OCI-LY1 (cell line): ENCODE results near the gene MYLK3.

ENCODE experiments used
- EZH2 ChIP-seq: fragments of 200-600 bp; sonication (generic), shearing (Covaris generic); IDR thresholded peaks from 2 replicates; pipeline ENCODE4 v1.8.0; 2017; ENCODE audit warnings: borderline replicate concordance, mixed run types, mild to moderate bottlenecking, antibody characterized with exemption, low read length, moderate library complexity, mixed read lengths
- TF ChIP-seq, protein P1 (sequence below): fragments of 200-600 bp; sonication (generic), shearing (Covaris generic); IDR thresholded peaks from 2 replicates; pipeline ENCODE4 v1.5.1; 2017; ENCODE audit warnings: mild to moderate bottlenecking, antibody characterized with exemption, low read length, moderate library complexity, mixed read lengths

DNA sequence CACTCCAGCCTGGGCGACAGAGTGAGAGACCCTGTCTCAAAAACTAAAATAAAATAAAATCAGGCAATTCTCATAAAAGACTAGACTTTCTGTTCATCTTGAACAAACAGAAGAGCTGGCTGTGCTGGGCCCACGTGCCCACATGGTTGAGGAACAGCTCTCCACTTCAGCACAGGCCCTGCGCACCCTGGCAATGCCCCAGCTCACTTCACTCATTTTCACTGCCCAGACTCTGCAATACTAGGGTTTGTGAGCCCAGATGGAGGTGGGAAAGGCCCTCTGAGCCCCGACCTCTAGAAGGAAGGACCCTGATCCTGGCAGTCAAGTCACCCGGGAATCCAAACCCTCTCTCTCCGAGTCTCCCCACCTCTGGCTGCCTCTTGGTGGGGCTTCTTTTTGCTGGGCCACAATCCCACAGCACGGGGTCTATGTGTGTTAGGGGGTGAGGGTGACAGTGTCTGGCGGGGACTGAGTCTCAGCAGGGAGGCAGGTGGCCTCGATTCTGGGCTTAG lies 14.8 kb downstream of the MYLK3 start:
- TF ChIP-seq, protein P1, sequence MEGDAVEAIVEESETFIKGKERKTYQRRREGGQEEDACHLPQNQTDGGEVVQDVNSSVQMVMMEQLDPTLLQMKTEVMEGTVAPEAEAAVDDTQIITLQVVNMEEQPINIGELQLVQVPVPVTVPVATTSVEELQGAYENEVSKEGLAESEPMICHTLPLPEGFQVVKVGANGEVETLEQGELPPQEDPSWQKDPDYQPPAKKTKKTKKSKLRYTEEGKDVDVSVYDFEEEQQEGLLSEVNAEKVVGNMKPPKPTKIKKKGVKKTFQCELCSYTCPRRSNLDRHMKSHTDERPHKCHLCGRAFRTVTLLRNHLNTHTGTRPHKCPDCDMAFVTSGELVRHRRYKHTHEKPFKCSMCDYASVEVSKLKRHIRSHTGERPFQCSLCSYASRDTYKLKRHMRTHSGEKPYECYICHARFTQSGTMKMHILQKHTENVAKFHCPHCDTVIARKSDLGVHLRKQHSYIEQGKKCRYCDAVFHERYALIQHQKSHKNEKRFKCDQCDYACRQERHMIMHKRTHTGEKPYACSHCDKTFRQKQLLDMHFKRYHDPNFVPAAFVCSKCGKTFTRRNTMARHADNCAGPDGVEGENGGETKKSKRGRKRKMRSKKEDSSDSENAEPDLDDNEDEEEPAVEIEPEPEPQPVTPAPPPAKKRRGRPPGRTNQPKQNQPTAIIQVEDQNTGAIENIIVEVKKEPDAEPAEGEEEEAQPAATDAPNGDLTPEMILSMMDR: no peak
- TF ChIP-seq EZH2: no peak
